Heart right ventricle (tissue), 16 donors: Measurements from ENCODE around the gene HLA-C. TPM values are rescaled to one million over a fixed set of nuclear protein-coding genes. Genes with fewer than 3 reads are reported as not detected.

Experiments
- ATAC-seq, 8 donors: fragments of 200-7000 bp; cut with Tn5 transposase; one replicate each; pipeline ENCODE4 v1.9.1; 2020; ENCODE audit warnings: mild to moderate bottlenecking in 8 of 8, moderate library complexity in 8 of 8, moderate number of reproducible peaks in 1 of 8
- DNase-seq, 2 donors: peaks; one replicate each; pipeline ENCODE4 v3.0.0-alpha.2; 2020
- H3K27ac ChIP-seq, 10 donors: fragments of 200-600 bp; sonication (generic) in 2 of 10; one replicate each; pipeline versions ENCODE4 v1.5.0 to v1.8.0; 2020 to 2022; ENCODE audit warnings: mild to moderate bottlenecking in 3 of 10
- H3K27me3 ChIP-seq, 7 donors: fragments of 200-600 bp; one replicate each; pipeline ENCODE4 v1.8.0; 2021 to 2022; ENCODE audit warnings: mild to moderate bottlenecking in 2 of 7
- H3K36me3 ChIP-seq, 9 donors: fragments of 200-600 bp; sonication (generic) in 1 of 9; one replicate each; pipeline versions ENCODE4 v1.5.0 to v1.8.0; 2020 to 2022; ENCODE audit warnings: mild to moderate bottlenecking in 2 of 9
- H3K4me1 ChIP-seq, 9 donors: fragments of 200-600 bp; sonication (generic) in 1 of 9; one replicate each; pipeline versions ENCODE4 v1.5.0 to v1.8.0; 2020 to 2022; ENCODE audit warnings: mild to moderate bottlenecking in 4 of 9
- H3K4me3 ChIP-seq, 10 donors: fragments of 200-600 bp; sonication (generic) in 2 of 10; one replicate each; pipeline versions ENCODE4 v1.5.0 to v1.8.0; 2020 to 2022; ENCODE audit warnings: mild to moderate bottlenecking in 7 of 10, moderate library complexity in 2 of 10
- H3K9me3 ChIP-seq, 11 donors: fragments of 200-600 bp in 10 of 11; sonication (generic) in 2 of 11; one replicate each; pipeline versions ENCODE4 v1.5.0 to v1.8.0; 2013 to 2022; ENCODE audit warnings: mild to moderate bottlenecking in 2 of 11, control low read depth in 1 of 11, moderate library complexity in 1 of 11
- WGBS, 2 donors: extraction: QIAGEN DNeasy Blood & Tissue Kit; methylation state at CpG; one replicate each; pipeline ENCODE4 v1.1.7; 2013; ENCODE audit warnings: inconsistent platforms in 1 of 2; 5-methylcytosine and 5-hydroxymethylcytosine counted together
- intact Hi-C, 10 donors: fragments of 100-400 bp; cut with DNase I; formaldehyde crosslinking; loops; one replicate each; pipeline versions ENCODE4 v1.11.1 to v1.14.2; 2022
- long read RNA-seq, 3 donors: library from polyadenylated mRNA; unstranded; transcript quantifications; one replicate each; pipeline ENCODE4 v2.0.0, GENCODE V29; 2020 to 2021
- polyA plus RNA-seq, 2 donors: library from polyadenylated mRNA; stranded (reverse); fragments of 200-250 nt; gene quantifications; one replicate each; pipeline ENCODE4 v1.2.3, GENCODE V29; 2013
- total RNA-seq, 10 donors: library from RNA; stranded (reverse); fragmentation: NEBNext Ultra II Directional in 3 of 10; extraction: Animal tissue kit (Norgen Biotek cat#: 25700) in 3 of 10; gene quantifications; one replicate each; pipeline versions ENCODE4 v1.2.1 to v1.2.4, GENCODE V29; 2021 to 2023
- TF ChIP-seq, protein P1 (sequence below), 9 donors: fragments of 200-600 bp; sonication (generic) in 2 of 9; IDR thresholded peaks; one replicate each; pipeline versions ENCODE4 v1.5.0 to v1.8.0; 2021 to 2022; ENCODE audit warnings: antibody characterized with exemption in 9 of 9, mild to moderate bottlenecking in 5 of 9, moderate library complexity in 1 of 9
- donor health status: Arrhythmogenic right ventricular cardiomyopathy.
- donor health status: ischemic (EF 13 %, LVEDD 7.1; RV severe dilation, severe dysfunction).
- donor health status: healthy with polysubstance abuse.
- donor health status: DM: no; HTN: yes; CAD: no.
- donor health status: DM: no; HTN: no; CAD: no.
- donor health status: ischemic (EF 25% LVEDD 6.9; RV normal size, moderate dysfunction).
- donor health status: ischemic (EF 25% LVEDD 5.7; RV mildly dilated, moderate dysfunction).
- donor health status: healthy.
- donor health status: DM: yes; HTN: yes; CAD: no.
- donor health status: Ischemic cardiomyopathy.
- donor health status: ischemic (EF 35%, LVEDD 5.7; RV mildly dilated, moderate dysfunction).
- donor health status: nonischemic (EF 11% LVEDD 7.7; RV severe dilation, severe dysfunction).
- donor health status: DM: yes; HTN: yes; CAD: no.
- donor health status: PGD.
- donor health status: ischemic (EF 29% LVEDD 5.4; RV normal size, mild dysfunction).
- donor health status: nonischemic (EF 23%, LVEDD 6.1; RV moderate dilation, normal function).

HLA-C gene
- 1,000 to 10,000 TPM in 1 of 10 donors, 100 to 1,000 TPM in 9; 121 to 1,262 (median 232) TPM for total RNA-seq
- polyA plus RNA-seq, result 100 to 1,000 TPM; 193 to 266 TPM
- long read RNA-seq, donor 1, transcript HLA-C-201 (8 exons, 1,536 nt), result major isoform, 89 of 208 reads
- long read RNA-seq, donor 1, transcript HLA-C-208 (6 exons, 1,880 nt), result minor isoform, 38 of 208 reads
- long read RNA-seq, donor 1, partial matches to known transcripts, result 73 of 208 reads
- long read RNA-seq, donor 1, other reads (novel, unspliced or antisense), result 8 of 208 reads
- long read RNA-seq, donor 2, transcript HLA-C-201 (8 exons, 1,536 nt), result major isoform, 69 of 152 reads
- long read RNA-seq, donor 2, transcript HLA-C-208 (6 exons, 1,880 nt), result minor isoform, 28 of 152 reads
- long read RNA-seq, donor 2, partial matches to known transcripts, result 51 of 152 reads
- long read RNA-seq, donor 2, other reads (novel, unspliced or antisense), result 4 of 152 reads
- long read RNA-seq, donor 3, transcript HLA-C-208 (6 exons, 1,880 nt), result minor isoform, 20 of 666 reads
- long read RNA-seq, donor 3, transcript HLA-C-201 (8 exons, 1,536 nt), result major isoform, 521 of 666 reads
- long read RNA-seq, donor 3, partial matches to known transcripts, result 66 of 666 reads
- long read RNA-seq, donor 3, other reads (novel, unspliced or antisense), result 58 of 666 reads

DNA sequence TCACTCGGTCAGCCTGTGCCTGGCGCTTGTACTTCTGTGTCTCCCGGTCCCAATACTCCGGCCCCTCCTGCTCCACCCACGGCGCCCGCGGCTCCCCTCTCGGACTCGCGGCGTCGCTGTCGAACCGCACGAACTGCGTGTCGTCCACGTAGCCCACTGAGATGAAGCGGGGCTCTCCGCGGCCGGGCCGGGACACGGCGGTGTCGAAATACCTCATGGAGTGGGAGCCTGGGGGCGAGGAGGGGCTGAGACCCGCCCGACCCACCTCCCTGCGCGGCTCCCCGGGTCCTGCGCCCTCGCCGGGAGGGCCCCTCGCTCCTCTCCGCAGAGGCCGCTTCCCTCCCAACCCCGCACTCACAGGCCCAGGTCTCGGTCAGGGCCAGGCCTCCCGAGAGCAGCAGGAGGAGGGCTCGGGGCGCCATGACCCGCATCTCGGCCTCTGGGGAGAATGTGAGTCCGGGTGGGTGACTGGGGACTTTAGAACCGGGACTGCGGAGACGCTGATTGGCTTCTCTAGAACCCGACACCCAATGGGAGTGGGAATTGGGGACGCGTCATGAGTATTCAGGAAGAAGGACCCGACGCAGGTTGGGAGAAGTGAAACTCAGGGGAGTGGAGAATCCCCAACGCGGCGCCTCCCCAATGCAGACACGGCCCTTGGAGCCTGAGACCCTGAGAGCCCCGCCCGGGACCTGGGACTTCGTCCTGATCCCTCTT lies at the start of gene HLA-C:
HLA-C (minus strand) TSS at position 452 of the 717 bp plus-strand sequence; CDS start at position 431, 21 bp downstream.
- ATAC-seq, result peak; percentile 97 to 99 (median 98)

DNA sequence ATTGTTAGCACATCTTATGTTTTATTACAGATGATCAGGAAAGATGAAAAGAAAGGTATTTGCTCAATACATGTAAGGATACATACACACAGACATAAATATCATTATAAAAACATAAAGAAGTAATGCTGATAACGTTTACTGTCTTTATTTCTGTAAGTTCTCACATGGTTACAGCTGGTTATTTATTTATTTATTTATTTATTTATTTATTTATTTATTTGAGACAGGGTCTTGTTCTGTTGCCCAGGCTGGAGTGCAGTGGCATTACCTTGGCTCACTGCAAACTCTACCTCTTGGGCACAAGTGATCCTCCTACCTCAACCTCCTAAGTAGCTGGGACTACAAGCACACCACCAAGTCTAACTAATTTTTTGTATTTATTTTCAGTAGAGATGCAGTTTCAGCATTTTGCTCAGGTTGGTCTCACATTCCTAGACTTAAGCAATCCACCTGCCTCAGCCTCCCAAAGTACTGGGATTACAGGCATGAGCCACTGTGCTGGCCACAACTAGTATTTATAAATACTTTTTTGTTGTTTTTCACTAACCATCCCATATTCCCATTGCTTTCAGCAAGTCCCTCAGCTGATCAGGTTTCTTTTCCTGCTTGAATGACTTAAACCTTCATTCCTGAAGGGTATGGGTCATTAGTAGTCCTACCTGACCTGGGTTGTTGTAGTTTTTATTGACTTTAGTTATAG lies 49.3 kb upstream of the HLA-C start:
- TF ChIP-seq, protein P1, sequence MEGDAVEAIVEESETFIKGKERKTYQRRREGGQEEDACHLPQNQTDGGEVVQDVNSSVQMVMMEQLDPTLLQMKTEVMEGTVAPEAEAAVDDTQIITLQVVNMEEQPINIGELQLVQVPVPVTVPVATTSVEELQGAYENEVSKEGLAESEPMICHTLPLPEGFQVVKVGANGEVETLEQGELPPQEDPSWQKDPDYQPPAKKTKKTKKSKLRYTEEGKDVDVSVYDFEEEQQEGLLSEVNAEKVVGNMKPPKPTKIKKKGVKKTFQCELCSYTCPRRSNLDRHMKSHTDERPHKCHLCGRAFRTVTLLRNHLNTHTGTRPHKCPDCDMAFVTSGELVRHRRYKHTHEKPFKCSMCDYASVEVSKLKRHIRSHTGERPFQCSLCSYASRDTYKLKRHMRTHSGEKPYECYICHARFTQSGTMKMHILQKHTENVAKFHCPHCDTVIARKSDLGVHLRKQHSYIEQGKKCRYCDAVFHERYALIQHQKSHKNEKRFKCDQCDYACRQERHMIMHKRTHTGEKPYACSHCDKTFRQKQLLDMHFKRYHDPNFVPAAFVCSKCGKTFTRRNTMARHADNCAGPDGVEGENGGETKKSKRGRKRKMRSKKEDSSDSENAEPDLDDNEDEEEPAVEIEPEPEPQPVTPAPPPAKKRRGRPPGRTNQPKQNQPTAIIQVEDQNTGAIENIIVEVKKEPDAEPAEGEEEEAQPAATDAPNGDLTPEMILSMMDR (IDR thresholded peaks at IDR 0.05), result no peak
- peaks cover 0 to 29% (median 5%) of the 10 kb centered on the region in 7 donors for H3K27me3 ChIP-seq
- no peak overlapping the region for H3K4me3 ChIP-seq
- no peaks in the 10 kb centered on the region for H3K4me1 ChIP-seq
- H3K27ac ChIP-seq, result no peak overlapping the region
- 38 to 45% methylated on average over 1 of the region's 1 CpG for WGBS, 2 donors
- intact Hi-C loops, result no loop called here
- H3K36me3 ChIP-seq, result no peaks in the 10 kb centered on the region
- DNase-seq, result no peak
- no peaks in the 10 kb centered on the region for H3K9me3 ChIP-seq
- no peak for ATAC-seq

More for the DNA sequence above, at the start of gene HLA-C:
- Histone ChIP-seq H3K9me3 (no peaks in the 10 kb centered on the region), H3K4me3 (peak within 1 kb of the TSS; percentile 31 to 97 (median 77)), H3K27ac (peak within 1 kb of the TSS; percentile 72 to 100 (median 98)), H3K36me3 (peaks cover 0 to 32% (median 0%) of the 10 kb centered on the region in 9 donors), H3K4me1 (peaks cover 0 to 25% (median 7%) of the 10 kb centered on the region in 9 donors), H3K27me3 (no peaks in the 10 kb centered on the region)
- 0 to 2% methylated on average over 46 to 62 of the region's 62 CpGs for WGBS, 2 donors
- intact Hi-C loops, result loop anchor here in 8 of 10 donors (2.0 to 10.0 kb wide), 8 partner anchors 69 to 137 kb away; partner anchors contain the start of genes HLA-B (in 2 of the 8) and PSORS1C2 (in 2 of the 8)
- TF ChIP-seq, protein P1 (IDR thresholded peaks at IDR 0.05), result peak in 1 of 9 donors; percentile 25
- DNase-seq, result peak; percentile 84 to 95

DNA sequence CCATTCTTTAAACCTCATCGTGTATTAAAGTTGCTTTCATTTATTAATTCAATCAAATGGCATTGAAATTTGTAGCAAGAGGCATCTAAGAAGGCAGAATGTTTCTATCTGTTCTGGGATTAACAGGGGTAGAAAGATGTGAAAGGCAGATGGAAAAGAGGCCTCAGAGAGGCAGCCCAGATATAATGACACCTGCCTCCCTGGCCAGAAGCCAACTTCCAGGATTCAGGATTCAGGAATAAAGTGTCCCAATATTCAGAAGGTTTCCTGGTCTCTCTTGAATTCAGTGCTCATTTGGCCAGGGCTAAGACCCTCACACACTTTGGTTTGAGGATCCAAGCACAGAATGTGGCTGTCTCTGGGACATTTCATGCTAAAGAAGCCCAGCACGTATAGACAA lies 45.1 kb upstream of the HLA-C start:
- Histone ChIP-seq H3K36me3 (no peaks in the 10 kb centered on the region), H3K9me3 (no peaks in the 10 kb centered on the region), H3K27me3 (peaks cover 0 to 69% (median 19%) of the 10 kb centered on the region in 7 donors), H3K4me3 (no peak overlapping the region), H3K27ac (no peak overlapping the region), H3K4me1 (no peaks in the 10 kb centered on the region)
- WGBS, 2 donors, result 45 to 73% methylated on average over 2 of the region's 2 CpGs
- no peak for ATAC-seq
- TF ChIP-seq, protein P1 (IDR thresholded peaks at IDR 0.05), result no peak
- intact Hi-C loops, result no loop called here
- DNase-seq, result no peak
